Osteocyte (in vitro differentiated cells): ENCODE data around the gene SDK2. TPM values are rescaled to one million over a fixed set of nuclear protein-coding genes. Genes with fewer than 3 reads are reported as not detected.

Experiments used
- DNase-seq: peaks from one replicate; pipeline ENCODE4 v3.0.0; 2021; ENCODE audit warnings: mixed read lengths; ENCODE audit not compliant: unreplicated experiment; ENCODE audit errors: extremely low spot score
- H3K27ac Mint-ChIP-seq: one replicate; pipeline ENCODE4 v1.8.0; 2021; ENCODE audit warnings: mild to moderate bottlenecking, mixed read lengths; ENCODE audit not compliant: unreplicated experiment
- H3K27me3 Mint-ChIP-seq: one replicate; pipeline ENCODE4 v1.8.0; 2021; ENCODE audit warnings: mixed read lengths; ENCODE audit not compliant: unreplicated experiment
- H3K36me3 Mint-ChIP-seq: one replicate; pipeline ENCODE4 v1.8.0; 2021; ENCODE audit warnings: mixed read lengths; ENCODE audit not compliant: unreplicated experiment
- H3K4me1 Mint-ChIP-seq: one replicate; pipeline ENCODE4 v1.8.0; 2021; ENCODE audit warnings: mixed read lengths; ENCODE audit not compliant: unreplicated experiment
- H3K4me3 Mint-ChIP-seq: one replicate; pipeline ENCODE4 v1.8.0; 2021; ENCODE audit warnings: mild to moderate bottlenecking, moderate library complexity, mixed read lengths; ENCODE audit not compliant: unreplicated experiment
- H3K9me3 Mint-ChIP-seq: one replicate; pipeline ENCODE4 v1.8.0; 2021; ENCODE audit warnings: mixed read lengths; ENCODE audit not compliant: unreplicated experiment
- CTCF ChIP-seq: fragments of 200-600 bp; sonication (generic); IDR thresholded peaks from 2 replicates; pipeline ENCODE4 v1.5.0; 2021; ENCODE audit warnings: antibody characterized with exemption, mild to moderate bottlenecking, moderate library complexity
- total RNA-seq: library from RNA; stranded (reverse); gene quantifications from 2 replicates; pipeline ENCODE4 v1.2.1, GENCODE V29; 2021

The SDK2 gene
- total RNA-seq, 1 donor from 2014 or later: 16.5 TPM

DNA sequence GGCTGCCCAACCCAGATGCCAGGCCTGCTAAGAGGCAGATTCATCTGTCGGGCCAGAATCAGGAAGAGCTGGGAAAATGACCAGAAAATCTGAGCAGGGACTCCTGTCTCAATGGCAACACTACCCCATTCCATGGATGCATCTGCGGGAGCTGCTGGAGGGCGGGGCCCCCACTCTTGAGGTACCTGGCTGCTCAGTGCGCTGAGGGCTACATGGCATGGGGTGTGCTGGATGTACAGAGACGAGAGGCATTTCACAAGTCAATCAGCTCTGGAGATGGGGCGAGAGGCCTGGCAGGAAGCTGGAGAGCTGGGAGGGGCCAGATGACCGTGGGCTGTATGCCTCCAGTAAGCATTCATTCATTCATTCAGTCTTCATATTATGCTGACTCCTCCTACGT is 6.4 kb downstream of the SDK2 start:
- no peak for TF ChIP-seq CTCF
- no peak for DNase-seq
- Mint-ChIP-seq H3K9me3 (no peaks in the 10 kb centered on the region), H3K36me3 (peaks cover 3% of the 10 kb centered on the region), H3K27ac (no peak overlapping the region), H3K4me1 (peaks cover 47% of the 10 kb centered on the region), H3K4me3 (peak overlapping the region; percentile 19), H3K27me3 (no peaks in the 10 kb centered on the region)

DNA sequence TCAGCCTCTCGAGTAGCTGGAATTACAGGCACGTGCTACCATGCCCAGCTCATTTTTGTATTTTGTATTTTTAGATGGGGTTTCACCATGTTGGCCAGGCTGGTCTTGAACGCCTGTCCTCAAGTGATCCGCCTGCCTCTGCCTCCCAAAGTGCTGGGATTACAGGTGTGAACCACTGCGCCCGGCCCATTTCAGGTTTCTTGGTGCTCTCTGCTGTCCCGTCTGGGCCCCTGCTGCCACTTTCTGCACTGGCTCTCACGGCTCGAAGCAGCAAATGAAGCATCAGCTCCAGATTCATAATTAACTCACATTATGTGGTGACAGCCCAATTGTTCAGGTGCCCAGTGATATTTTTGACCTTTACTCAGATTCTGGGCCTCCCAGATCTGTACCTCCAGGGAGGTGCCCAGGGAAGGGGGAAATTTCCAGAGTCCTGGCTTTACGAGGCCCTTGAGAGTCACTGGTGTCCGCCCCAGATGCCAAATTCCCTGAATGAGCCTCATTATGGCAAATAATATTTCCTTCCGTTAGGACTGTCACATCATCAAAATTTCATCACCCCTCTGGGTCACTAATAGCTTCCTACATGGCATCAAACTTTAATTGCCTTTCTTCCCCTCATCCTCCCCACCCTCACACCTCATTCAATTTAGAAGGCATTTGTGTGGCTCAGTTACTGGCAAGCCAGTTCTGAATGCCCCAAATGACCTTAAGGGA is 9.0 kb downstream of the SDK2 start:
- Mint-ChIP-seq H3K4me3 (no peak overlapping the region), H3K27ac (no peak overlapping the region), H3K27me3 (no peaks in the 10 kb centered on the region), H3K9me3 (no peaks in the 10 kb centered on the region), H3K36me3 (peaks cover 3% of the 10 kb centered on the region), H3K4me1 (peaks cover 25% of the 10 kb centered on the region)
- TF ChIP-seq CTCF: no peak
- no peak for DNase-seq

GRCh38 chr17:73634629-73635028 is 9.6 kb downstream of the SDK2 start:
- H3K9me3 Mint-ChIP-seq: no peaks in the 10 kb centered on the region
- H3K27me3 Mint-ChIP-seq: no peaks in the 10 kb centered on the region
- H3K27ac Mint-ChIP-seq: no peak overlapping the region
- no peak for TF ChIP-seq CTCF
- H3K36me3 Mint-ChIP-seq: peaks cover 3% of the 10 kb centered on the region
- H3K4me3 Mint-ChIP-seq: no peak overlapping the region
- no peak for DNase-seq
- peaks cover 19% of the 10 kb centered on the region for H3K4me1 Mint-ChIP-seq

DNA sequence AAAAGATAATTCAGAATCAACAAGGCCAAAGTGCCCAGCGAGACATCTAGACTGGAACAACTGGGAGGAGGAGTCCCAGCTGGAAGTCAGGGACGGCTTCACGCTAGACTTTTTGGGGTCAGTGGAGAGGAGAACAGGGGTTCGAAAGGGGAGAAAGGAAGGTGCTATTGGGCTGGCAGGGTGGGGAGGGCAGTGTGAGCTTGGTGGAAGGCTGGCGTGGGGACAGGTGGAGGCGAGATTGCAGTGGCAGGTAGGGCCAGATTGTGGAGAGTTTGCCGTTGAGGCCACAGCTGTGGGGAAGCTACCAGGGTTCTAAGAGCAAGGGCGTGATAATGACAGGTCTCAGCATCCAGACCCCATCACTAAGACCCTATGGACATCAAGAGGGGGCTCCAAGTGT is 10.5 kb downstream of the SDK2 start:
- no peak for TF ChIP-seq CTCF
- Mint-ChIP-seq H3K9me3 (no peaks in the 10 kb centered on the region), H3K27ac (no peak overlapping the region), H3K4me3 (no peak overlapping the region), H3K4me1 (peaks cover 10% of the 10 kb centered on the region), H3K27me3 (no peaks in the 10 kb centered on the region), H3K36me3 (peaks cover 3% of the 10 kb centered on the region)
- DNase-seq: no peak

DNA sequence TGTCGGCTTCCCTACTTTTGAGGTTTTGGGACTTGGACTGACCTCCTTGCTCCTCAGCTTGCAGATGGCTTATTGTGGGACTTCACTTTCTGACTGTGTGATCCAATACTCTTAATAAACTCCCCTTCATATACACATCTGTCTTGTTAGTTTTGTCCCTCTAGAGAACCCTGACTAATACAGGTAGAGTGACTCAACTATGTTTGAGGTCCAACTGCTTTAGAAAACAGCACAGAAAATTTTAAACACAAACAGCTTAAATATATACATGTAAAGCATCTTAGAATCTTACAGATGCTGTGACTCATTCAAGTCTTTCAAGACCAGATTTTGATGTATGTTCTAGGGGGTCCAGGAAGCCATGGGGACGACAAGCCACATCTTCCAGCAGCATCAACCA is 11.7 kb downstream of the SDK2 start:
- TF ChIP-seq CTCF: no peak
- Mint-ChIP-seq H3K4me3 (no peak overlapping the region), H3K4me1 (peaks cover under 1% of the 10 kb centered on the region), H3K27ac (no peak overlapping the region), H3K9me3 (no peaks in the 10 kb centered on the region), H3K27me3 (no peaks in the 10 kb centered on the region), H3K36me3 (peaks cover under 1% of the 10 kb centered on the region)
- no peak for DNase-seq
